Activated CD8-positive, alpha-beta memory T cell treated with anti-CD3 and anti-CD28 coated beads for 1 hour (primary cell): ENCODE results near the gene MTMR4.
"Not testable (repeated sequence)": the region's sequence is repeated elsewhere in the genome, so short reads cannot be mapped to it uniquely, and the experiment has no call there.

Experiments used
- DNase-seq, 2 donors: peaks; one replicate each; pipeline ENCODE4 v3.0.0-alpha.2; 2020; ENCODE audit warnings: low read depth in 1 of 2; ENCODE audit errors: extremely low read depth in 1 of 2

MTMR4 gene

DNA sequence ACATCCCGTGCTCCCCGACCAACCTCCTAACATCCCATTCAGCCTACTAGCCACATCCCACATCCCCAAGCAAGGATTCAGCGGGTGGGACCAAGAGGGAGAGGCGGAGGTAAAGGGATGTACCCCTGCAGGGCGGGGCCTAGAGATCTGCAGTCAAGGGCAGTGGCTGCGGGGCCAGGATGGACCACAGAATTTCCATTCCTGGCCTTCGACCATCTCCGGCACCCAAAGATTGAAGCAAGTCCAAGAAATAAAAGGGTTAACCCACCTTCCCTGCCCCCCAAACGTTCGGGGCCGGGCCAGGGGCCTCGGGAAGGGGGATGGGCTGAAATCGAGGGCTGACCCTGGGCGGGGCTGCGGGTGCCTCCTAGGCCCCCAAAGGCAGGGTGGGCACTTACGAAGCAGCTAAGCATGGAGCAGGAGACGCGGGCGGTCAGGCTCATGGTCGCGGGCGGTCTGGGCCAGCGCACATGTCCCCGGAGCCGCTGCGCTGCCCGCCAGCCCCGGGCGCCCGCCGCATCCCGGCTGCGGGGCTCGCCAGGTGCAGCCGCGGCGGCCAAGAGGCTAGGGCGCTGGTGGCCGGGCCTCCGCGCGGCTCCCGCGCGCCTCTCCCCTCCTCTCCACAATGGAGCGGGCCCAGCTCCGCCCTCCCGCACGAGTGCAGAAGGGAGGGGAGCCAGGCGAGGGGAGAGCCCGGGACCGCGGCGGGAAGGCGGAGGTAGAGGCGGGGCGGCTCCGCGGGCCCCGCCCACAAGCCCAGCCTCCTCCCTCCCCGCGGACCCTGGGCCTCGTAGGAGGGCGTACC, at the start of gene MTMR4:
Gene MTMR4, minus strand, starts transcription at position 674 of the 805 bp plus-strand sequence. Its CDS starts 231 bp downstream, at position 443.
- peak in 1 of 2 donors; percentile 61 for DNase-seq

DNA sequence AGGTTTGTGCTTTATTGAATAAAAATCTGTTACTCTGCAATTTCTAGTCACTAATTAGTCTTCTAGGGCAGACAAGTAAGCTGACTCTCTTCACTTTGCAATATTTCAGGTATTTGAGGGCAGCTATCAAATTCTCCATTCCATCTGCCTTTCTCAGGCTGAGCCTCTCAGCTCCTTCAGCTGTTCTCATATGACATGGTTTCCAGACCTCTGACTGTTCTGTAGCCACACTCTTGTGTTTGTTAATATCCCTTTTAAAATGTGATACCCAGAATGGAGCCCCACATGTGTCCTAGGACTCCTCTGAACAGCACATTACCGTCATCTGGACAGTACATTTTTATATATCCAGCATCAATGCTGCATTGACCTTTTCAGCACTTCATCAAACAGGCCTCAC, 46.1 kb upstream of the MTMR4 start:
- no peak for DNase-seq

DNA sequence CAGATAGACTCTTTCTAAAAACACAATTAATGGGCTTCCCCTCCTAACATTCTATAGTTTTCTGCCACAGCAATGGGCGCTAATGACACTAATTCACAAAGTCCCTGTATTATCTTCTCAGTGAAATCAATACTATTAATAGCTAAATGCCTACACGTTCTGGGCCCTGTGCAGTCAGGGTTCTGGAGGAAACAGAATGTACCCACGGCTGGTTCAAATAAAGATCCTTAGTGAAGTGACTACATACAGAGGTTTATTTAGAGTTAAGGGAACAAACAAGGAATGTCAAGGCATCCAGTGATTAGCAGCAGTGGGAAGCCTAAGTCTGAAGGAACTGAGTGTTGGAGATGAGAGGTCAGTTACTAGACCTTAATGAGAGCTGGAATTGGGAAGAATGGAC, 43.5 kb upstream of the MTMR4 start:
- no peak for DNase-seq

DNA sequence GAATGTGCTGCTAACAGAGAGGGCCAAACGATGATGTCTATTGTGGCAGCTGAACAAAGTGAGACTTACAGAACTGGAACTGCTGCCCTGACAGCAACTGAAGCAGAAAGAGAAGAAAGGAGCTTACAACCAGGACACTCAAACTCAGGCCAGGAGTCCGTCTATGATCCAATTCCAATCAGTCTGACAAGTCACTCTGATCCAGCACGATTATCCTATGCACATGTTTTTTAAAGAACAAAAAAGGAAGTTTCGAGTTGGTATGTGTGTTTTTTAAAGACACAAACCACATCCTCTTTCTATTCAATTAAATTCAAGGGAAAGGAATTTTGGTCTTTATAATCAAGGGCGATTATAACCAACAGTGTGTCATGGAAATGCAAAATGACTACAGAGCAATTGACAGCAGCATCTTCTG, 42.4 kb upstream of the MTMR4 start:
- no peak for DNase-seq

DNA sequence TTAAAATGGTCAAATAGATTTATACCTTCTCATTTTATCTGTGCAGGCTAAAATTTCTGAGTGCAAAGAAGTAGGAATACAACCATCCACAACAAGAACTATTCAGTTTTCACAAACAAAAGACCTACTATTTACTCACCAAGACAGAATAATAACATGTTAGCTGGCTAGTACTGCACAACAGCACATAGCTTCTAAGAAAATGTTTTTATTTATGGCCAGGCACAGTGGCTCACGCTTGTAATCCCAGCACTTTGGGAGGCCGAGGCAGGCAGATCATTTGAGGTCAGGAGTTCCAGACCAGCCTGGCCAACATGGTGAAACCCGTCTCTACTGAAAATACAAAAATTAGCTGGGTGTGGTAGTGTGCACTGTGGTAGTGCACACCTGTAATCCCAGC, 40.7 kb upstream of the MTMR4 start:
- DNase-seq: not testable (repeated sequence)

DNA sequence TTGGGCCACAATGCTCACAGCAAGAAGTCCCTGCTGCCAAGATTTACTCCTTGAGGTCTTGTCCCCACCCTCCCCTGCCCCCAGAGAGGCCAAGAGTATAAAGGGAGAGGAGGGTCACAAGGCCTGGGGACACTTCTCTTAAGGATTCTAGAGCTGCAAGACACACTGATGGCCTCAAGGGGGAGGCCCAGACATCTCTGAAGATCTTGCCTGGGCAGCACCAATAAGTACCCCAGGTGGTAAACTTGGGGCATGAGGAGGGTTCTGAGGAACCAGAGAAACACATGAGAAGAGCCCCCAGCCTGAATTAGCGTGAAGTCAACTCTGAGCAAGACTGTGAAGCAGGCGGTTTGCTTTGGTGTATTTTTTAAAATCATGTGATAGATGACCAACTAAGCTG, 26.8 kb upstream of the MTMR4 start:
- DNase-seq: no peak

DNA sequence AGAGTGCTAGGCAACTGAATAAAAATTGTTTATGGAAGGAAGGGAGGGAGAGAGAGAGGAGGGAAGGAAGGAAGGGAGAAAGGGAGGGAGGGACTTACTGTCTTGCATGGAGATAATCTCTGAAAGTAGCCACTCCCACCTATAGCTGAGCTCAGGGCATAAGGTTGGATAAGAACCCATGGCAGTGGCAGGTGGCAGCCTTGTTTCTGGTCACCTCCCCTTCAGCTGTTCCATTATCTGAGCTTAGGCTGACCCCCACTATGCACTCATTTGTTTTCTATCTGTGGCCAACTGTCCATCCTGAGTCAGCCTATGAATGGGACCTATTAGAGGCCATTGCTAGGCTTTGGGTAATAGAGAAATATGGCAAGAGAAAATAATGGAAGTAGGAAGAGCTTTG, 25.3 kb upstream of the MTMR4 start:
- no peak for DNase-seq

DNA sequence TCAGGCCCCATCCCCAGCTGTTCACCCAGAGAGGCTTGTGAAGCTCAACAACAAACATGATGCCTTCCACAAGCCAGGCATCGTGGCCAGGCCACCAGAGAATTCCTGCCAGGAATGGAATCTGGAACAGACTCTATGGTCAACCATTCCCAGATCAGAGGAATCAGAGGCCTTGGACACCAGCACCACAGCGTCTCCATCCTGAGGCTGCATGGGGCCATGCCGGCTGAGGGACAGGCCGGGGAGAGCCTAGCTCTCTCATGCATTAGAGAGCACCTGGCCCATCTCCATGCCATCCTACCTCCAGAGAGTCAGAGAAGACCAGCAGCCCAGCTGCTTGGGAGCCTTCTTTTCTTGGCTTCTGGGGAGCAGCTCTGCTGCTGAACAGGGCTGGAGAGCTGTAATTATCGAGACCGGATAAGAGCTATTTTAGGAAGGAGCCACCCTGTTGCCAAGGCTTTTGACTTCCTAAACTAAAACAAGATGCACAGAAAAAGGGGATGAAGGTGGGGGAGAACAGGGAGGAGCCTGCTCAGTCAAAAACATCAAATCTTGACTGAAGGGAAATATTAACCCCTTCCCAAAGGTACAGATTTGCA, 24.5 kb upstream of the MTMR4 start:
- no peak for DNase-seq

DNA sequence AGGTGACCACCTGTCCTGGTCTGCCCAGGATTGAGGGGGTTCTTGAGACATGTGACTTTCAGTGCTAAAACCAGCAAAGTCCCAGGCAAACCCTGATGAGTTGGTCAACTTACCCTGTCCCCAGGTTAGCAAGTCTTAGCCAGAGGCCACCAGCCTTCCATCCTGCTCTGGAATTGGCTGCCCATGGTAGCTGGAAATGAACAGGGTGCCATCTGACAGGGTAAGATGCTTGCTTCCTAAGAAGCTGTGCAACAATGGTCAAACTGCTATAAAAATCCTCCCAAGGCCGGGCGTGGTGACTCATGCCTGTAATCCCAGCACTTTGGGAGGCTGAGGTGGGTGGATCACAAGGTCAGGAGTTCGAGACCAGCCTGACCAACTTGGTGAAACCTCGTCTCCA, 22.8 kb upstream of the MTMR4 start:
- no peak for DNase-seq

DNA sequence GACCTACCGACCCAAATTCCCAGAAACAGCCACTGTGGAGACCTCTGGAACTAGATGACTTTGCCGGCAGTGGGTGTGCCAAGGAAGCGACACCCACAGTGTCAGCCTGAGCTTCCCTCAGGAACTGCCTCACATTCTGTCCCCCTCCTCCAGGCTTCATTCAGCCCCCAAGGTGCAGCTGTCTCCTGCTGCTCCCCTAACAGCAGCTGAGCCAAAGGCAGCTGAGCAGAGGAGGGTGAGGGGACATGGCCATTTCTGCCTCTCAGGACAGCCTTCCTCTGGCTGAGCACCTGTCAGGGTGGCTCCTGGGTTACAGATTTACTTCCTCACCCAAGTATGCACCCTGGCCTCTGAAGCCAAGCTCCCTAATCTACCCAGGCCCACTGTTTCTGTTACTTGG, 22.1 kb upstream of the MTMR4 start:
- DNase-seq: no peak

DNA sequence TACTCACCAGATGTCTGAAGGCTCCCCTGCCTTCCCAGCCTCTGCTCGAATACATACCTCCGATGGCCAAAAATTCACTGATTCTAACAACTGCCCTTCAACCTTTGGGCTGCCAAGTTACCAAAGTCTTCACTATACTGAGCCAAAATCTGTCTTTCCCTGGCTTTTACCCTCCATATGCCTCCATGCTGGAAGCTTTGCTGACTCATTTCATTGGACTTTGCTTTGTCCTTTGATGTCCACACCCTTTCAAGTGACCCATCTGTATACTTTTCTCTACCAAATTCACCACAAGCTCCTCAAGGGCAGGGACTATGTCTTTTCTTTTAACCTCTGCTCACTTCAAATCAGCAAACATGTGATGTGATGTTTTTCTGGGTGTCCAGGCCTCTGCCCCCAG, 21.0 kb upstream of the MTMR4 start:
- DNase-seq: no peak

DNA sequence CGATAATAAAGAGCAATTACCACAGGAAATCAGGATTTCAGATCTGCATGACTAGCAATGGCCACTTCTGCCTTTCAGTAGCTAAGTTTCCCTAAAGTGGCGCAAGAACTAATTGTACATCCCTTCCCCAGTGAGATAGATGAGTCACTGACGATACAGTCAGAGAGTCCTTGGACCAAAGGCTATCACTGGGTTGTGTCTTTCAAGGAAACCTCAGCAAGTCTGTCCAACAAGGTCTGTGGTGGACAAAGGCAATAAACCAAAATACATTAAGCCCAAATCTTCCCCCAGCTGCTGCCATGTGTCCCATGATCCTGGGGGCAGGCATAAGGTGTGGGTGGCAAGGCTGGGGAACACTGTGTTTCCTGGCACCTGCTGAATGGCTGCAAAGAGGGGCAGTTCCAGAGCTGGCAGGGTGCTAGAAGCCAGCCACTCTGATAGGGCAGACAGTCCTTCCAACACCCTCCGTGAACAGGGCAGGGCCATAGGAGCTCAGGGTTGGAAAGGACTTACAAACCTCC, 20.5 kb upstream of the MTMR4 start:
- DNase-seq: no peak

DNA sequence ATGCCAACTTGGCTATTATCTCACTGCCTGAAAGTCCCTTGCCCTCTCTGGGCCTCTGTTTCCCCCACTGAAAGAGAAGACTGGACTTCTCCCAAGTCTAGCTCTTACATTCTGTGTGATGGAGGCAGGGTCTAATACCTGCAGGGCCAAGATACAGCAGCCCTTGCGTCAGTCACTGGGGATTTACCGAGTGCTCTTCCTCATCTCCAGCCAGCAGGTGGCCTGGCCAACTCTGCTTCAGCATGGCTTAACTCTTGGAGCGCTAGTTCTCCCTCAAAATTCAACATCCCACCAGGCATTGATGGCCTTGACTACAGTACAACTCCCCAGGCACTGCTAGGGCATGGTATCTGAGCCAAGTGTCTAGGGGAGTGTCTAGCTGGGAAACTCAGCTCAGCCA, 19.9 kb upstream of the MTMR4 start:
- no peak for DNase-seq

DNA sequence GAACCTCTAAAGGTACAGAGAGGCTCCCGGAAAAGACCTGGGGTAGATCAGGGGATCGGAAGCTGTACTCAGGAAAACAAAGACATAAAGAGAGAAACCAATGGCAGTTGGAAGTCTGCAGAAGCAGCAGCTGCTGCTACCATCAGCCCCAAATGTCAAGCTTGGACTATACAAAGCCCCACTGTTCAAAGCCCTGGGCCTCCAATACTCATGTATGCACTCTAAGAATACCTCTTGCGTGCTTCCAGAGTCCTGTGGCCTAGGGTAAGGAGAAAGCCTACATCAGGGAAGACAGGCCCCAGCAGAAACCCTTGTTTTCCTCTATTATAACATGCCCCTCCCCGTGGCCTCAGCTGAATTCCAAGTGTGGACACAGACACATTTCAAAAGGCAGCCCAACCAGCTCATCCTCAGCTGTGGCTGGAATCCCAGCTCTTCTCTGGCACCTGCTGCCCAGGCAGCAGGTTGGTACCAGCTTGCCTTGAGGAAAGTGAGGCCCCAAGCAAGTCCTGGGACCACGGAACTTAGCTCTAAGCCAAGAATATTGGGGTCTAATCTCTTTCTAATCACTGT, 19.3 kb upstream of the MTMR4 start:
- DNase-seq: no peak

DNA sequence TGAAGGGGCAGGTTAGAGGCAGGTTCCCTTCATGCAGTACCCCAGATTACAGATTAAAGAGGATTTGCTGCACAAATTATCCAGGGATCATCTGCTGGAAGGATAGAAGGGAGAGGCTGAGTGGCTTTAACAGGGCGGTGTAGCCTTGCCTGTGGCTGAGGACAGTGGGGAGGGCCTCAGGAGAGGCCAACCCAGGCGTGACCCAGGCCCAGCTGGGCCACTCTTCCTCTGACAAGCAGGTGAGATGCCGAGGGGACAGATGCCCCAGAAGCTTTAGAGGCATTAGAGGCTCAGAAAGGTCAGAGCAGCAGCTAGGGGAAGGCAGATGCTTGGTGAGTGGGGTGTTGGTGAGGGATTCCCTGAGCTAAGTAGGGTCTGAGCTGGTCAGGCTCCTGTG, 18.1 kb upstream of the MTMR4 start:
- DNase-seq: no peak

DNA sequence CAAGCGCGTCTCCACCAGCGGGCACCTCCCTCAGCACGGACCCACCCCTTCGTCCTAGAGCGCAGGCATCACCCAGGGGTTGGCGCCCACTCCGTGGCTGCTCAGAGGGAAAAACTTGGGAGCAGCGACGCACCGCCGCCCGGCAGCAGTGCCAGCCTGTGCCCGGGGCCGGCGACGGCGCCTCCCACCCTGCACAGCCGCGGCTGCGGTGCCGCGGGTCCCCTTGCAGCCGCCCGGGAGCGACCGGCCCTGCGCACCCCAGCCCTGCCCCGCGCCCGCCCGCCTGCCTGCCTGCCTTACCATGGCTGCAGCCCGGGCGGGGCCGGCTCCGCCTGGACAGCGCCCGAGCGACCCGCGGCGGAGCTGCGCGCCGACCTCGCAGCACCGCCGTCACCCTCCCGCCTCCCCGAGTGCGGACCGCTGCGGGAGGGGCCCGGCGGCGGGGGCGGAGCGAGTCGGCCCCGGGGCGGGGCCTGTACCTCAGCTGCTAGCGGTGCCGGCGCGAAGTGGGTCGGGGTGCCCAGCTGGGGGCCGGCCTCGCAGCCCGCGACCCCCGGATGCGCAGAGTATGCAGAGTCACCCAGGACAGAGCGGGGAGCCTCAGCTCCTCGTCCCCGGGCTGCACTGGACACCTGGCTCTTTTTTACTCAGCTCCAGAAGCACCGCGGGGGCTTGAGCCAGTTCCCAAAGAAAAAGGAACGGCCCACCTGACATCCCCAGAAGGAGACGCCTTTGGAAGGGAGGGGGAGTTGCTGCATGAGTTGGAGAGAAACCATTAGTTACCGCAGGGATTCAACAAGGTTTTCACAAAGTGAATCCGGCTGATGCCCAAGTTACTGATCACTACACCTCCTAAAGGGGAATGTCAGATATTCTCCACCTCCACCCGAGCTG, 17.5 kb upstream of the MTMR4 start:
- peak in 1 of 2 donors; percentile 53 for DNase-seq

DNA sequence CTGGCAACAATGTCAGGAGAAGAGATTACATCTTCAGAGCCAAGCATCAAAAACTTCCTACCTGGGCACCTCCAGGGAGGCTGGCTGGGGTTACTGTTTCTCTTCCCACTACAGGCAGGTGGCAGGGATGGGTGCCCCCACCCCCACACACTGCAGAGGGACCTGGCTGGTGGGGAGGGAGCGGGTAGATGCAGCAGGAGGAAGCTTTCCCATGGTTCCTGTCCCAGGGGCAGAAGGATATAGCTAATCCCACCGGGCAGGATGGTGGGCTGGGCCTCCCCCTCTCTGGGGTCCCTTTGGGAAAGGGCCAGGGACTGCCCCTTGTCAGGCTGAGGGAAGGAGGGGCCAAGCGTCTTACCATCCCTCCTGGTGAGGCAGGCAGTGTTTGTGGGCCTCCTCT, 16.7 kb upstream of the MTMR4 start:
- DNase-seq: no peak

DNA sequence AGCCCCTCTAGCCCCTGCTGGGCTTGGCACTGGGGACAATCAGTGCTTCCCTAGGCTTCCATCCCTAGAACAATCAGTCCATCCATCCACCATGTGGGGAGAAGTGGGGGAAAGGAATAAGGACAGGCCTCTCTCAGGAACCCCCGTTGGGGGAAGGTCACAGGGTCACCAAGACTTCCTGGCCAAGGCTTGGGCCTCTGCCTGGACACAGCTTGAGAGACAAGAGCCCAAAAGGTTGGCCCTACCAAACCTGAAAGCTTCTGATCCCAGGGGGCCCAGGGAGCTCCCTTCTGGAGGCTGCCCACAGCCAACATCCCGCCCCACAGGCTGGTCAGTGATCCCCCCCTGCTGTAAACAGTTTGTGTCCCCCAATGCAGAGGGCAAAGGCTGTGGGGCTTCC, 16.2 kb upstream of the MTMR4 start:
- no peak for DNase-seq

DNA sequence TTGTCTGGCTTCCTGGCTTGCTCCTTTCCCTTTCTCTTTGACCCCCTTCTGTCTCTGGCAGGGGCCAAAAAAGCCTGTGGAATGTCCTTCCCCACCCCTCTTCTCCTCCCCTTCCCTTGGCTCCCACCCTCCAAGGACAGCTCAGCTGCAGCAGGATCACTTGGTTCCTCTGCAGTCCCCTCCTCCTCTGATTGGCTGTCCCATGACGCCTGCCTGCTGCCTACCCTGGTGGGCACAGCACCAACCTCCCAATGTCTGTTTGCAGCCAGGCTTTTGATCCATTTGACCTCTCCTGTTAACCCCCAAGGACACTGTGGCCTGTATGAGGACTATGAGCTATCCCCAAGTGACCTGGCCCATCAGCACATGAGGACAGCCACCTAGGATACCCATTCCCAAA, 14.8 kb upstream of the MTMR4 start:
- no peak for DNase-seq

DNA sequence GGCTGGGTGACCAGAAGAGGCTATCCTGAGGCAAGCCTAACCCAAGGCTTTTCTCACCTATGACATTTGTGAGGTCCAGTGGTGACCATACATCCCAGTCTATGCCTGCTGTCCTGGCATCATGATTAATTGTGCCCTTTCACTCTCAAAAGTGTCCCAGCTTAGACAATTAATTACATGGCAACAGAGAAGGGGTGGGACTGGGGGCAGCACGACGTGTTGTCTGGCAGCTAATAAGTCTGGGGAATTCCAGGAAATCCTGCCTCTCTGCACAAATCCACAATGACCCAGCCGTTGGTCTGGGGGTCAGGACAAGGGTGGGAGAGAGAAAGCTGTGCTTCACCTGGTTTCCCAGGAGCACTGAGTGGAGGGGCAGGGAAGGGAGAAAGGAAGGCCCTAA, 14.0 kb upstream of the MTMR4 start:
- no peak for DNase-seq

DNA sequence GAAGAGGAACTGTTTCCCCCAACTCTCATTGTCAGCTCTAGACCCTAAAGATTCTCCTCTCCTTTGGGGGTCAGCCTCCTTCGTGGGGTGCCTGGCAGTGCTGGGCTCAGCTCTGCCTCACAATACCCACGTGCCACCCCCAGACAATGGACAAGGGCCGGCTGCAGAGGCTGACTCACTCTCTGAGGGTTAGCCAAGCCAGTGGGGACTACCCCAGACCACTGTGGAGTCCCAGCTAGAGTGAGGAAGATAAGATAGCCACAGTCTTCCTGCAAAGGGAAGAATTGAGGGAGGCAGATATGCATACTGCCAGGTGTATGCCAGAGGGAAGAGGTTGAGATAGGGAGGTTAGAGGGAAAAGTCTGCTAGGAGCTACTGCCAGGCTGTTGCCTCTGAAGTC, 13.5 kb upstream of the MTMR4 start:
- no peak for DNase-seq
